Upper lobe of right lung (tissue), 1 donor: ENCODE measurements around the gene WFDC10B. TPM values are rescaled to one million over a fixed set of nuclear protein-coding genes. Genes with fewer than 3 reads are reported as not detected.
"Not testable (repeated sequence)": the region's sequence is repeated elsewhere in the genome, so short reads cannot be mapped to it uniquely, and the experiment has no call there.

Experiments
- ATAC-seq: fragments of 200-7000 bp; cut with Tn5 transposase; one replicate; pipeline ENCODE4 v1.9.1; 2020; ENCODE audit warnings: mild to moderate bottlenecking, moderate library complexity
- DNase-seq: peaks from one replicate; pipeline ENCODE4 v3.0.0-alpha.2; 2020
- H3K27ac ChIP-seq: fragments of 200-600 bp; one replicate; pipeline ENCODE4 v1.8.0; 2022
- H3K27me3 ChIP-seq: fragments of 200-600 bp; one replicate; pipeline ENCODE4 v1.8.0; 2022; ENCODE audit warnings: mild to moderate bottlenecking
- H3K36me3 ChIP-seq: fragments of 200-600 bp; one replicate; pipeline ENCODE4 v1.8.0; 2022
- H3K4me1 ChIP-seq: fragments of 200-600 bp; one replicate; pipeline ENCODE4 v1.8.0; 2022
- H3K4me3 ChIP-seq: fragments of 200-600 bp; one replicate; pipeline ENCODE4 v1.8.0; 2022; ENCODE audit warnings: mild to moderate bottlenecking
- H3K9me3 ChIP-seq: fragments of 200-600 bp; one replicate; pipeline ENCODE4 v1.8.0; 2022
- intact Hi-C: fragments of 100-400 bp; cut with DNase I; formaldehyde crosslinking; loops from one replicate; pipeline ENCODE4 v1.11.0; 2022
- total RNA-seq: library from RNA; stranded (reverse); fragmentation: NEBNext Ultra II Directional; extraction: Animal tissue kit (Norgen Biotek cat#: 25700); gene quantifications from one replicate; pipeline ENCODE4 v1.2.1, GENCODE V29; 2021
- TF ChIP-seq, protein P1 (sequence below): fragments of 200-600 bp; IDR thresholded peaks from one replicate; pipeline ENCODE4 v1.8.0; 2022; ENCODE audit warnings: antibody characterized with exemption
- donor health status: DM: no; HTN: yes; CAD: no; lungs with severe emphysema.

WFDC10B gene
- total RNA-seq, 1 donor from 2014 or later: not detected

DNA sequence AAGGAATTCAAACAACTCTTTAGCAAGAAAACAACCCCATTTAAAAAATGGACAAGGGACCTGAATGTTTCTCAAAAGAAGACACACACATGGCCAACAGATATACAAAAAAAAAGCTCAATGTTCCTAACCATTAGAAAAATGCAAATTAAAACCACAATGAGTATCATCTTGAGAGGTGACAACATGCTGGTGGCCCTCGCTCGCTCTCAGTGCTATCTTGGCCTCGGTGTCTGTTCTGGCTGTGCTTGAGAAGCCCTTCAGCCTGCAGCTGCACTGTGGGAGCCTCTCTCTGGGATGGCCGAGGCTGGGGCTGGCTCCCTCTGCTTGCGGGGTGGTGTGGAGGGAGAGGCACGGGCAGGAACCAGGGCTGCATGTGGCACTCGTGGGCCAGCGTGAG, 30.7 kb upstream of the WFDC10B start:
- Histone ChIP-seq H3K9me3 (no peaks in the 10 kb centered on the region), H3K27me3 (no peaks in the 10 kb centered on the region), H3K27ac (no peak overlapping the region), H3K4me1 (no peaks in the 10 kb centered on the region), H3K4me3 (no peak overlapping the region), H3K36me3 (no peaks in the 10 kb centered on the region)
- ATAC-seq: no peak
- intact Hi-C loops: no loop called here
- TF ChIP-seq, protein P1, sequence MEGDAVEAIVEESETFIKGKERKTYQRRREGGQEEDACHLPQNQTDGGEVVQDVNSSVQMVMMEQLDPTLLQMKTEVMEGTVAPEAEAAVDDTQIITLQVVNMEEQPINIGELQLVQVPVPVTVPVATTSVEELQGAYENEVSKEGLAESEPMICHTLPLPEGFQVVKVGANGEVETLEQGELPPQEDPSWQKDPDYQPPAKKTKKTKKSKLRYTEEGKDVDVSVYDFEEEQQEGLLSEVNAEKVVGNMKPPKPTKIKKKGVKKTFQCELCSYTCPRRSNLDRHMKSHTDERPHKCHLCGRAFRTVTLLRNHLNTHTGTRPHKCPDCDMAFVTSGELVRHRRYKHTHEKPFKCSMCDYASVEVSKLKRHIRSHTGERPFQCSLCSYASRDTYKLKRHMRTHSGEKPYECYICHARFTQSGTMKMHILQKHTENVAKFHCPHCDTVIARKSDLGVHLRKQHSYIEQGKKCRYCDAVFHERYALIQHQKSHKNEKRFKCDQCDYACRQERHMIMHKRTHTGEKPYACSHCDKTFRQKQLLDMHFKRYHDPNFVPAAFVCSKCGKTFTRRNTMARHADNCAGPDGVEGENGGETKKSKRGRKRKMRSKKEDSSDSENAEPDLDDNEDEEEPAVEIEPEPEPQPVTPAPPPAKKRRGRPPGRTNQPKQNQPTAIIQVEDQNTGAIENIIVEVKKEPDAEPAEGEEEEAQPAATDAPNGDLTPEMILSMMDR: no peak
- no peak for DNase-seq

DNA sequence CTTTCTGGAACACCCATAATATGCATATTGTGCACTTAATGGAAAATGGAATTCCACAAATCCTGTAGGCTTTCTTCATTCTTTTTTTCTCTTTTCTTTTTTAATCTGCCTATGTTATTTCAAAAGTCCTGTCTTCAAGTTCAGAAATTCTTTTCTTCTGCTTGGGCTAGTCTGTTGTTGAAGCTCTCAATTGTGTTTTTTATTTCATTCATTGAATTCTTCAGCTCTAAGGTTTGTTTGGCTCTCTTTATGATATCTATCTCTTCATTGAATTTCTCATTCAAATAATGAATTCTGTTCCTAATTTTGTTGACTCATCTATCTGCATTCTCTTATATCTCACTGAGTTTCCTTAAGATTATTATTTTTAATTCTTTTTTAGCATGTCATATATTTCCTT, 27.4 kb upstream of the WFDC10B start:
- no peak for ATAC-seq
- no peaks in the 10 kb centered on the region for H3K27me3 ChIP-seq
- intact Hi-C loops: no loop called here
- no peaks in the 10 kb centered on the region for H3K36me3 ChIP-seq
- no peak overlapping the region for H3K4me3 ChIP-seq
- H3K4me1 ChIP-seq: no peaks in the 10 kb centered on the region
- TF ChIP-seq, protein P1: no peak
- H3K9me3 ChIP-seq: no peaks in the 10 kb centered on the region
- no peak for DNase-seq
- H3K27ac ChIP-seq: no peak overlapping the region

DNA sequence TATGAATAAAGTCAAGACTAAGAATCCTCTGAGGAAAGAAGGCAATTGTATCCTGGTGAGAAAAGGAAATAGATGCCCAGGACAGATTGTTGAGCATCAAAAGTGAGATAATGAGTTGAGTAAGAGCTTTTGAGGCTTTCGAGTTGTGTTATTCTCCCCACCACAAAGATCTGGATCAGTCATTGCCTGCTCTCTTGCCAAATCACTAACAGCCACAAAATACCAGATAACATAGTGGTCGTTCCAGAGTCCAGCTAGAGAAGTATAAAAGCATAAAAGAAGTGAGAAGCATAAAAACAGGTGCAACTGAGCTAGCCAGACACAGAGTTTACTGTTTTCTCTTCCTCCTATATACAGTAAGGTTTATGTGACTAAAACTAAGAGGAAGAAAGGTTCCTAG, 22.2 kb upstream of the WFDC10B start:
- H3K36me3 ChIP-seq: no peaks in the 10 kb centered on the region
- DNase-seq (no peak), ATAC-seq (no peak)
- no peaks in the 10 kb centered on the region for H3K27me3 ChIP-seq
- intact Hi-C loops: no loop called here
- no peak overlapping the region for H3K27ac ChIP-seq
- H3K4me1 ChIP-seq: no peaks in the 10 kb centered on the region
- H3K9me3 ChIP-seq: no peaks in the 10 kb centered on the region
- TF ChIP-seq, protein P1: no peak
- no peak overlapping the region for H3K4me3 ChIP-seq

DNA sequence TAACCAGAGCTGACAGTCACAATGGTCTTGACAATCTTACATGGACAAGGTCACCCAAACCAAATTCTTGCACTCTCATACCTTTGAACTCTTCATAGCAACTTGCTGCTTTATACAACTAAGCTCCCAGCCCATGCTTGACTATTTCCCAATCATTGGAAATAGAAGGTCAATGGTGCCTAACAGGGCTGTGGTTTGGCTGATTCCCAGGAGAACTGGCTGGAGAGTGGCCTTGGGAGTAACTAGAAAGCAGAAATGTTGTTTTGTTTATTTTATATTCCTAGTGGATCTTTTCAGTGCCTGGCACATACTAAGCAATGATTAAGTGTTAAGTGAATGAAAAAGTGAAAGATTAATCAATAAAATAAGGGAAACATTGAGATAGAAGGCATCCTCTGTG, 20.3 kb upstream of the WFDC10B start:
- H3K27me3 ChIP-seq: no peaks in the 10 kb centered on the region
- no peak overlapping the region for H3K27ac ChIP-seq
- TF ChIP-seq, protein P1: no peak
- H3K36me3 ChIP-seq: no peaks in the 10 kb centered on the region
- DNase-seq (no peak), ATAC-seq (peak; percentile 54)
- H3K4me1 ChIP-seq: no peaks in the 10 kb centered on the region
- no peak overlapping the region for H3K4me3 ChIP-seq
- intact Hi-C loops: no loop called here
- no peaks in the 10 kb centered on the region for H3K9me3 ChIP-seq

DNA sequence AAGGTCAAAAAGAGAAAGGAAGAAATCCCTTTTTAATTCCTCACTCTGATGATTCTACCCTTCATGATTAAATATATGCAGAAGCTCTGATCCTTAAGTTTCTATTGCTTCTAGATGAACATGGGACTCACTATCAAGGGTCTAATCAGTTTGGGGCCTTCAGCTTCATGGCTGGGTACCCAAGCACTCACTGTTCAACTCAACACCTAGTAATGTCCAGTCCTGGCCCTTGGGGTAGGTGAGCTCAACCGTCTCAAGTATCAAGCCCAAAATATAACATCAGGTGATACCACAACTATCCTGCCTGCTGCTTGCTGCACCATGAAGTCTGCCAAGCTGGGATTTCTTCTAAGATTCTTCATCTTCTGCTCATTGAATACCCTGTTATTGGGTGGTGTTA, 17.2 kb upstream of the WFDC10B start, which contains the start of gene SPINT4:
Gene SPINT4 (plus strand): TSS at position 301 of the 400 bp plus-strand sequence. CDS start 21 bp downstream, at position 322.
- H3K4me3 ChIP-seq: no peak within 1 kb of the TSS
- intact Hi-C loops: no loop called here
- TF ChIP-seq, protein P1: no peak
- no peak for ATAC-seq
- no peak within 1 kb of the TSS for H3K27ac ChIP-seq
- no peaks in the 10 kb centered on the region for H3K4me1 ChIP-seq
- H3K27me3 ChIP-seq: no peaks in the 10 kb centered on the region
- no peaks in the 10 kb centered on the region for H3K9me3 ChIP-seq
- no peaks in the 10 kb centered on the region for H3K36me3 ChIP-seq
- no peak for DNase-seq

DNA sequence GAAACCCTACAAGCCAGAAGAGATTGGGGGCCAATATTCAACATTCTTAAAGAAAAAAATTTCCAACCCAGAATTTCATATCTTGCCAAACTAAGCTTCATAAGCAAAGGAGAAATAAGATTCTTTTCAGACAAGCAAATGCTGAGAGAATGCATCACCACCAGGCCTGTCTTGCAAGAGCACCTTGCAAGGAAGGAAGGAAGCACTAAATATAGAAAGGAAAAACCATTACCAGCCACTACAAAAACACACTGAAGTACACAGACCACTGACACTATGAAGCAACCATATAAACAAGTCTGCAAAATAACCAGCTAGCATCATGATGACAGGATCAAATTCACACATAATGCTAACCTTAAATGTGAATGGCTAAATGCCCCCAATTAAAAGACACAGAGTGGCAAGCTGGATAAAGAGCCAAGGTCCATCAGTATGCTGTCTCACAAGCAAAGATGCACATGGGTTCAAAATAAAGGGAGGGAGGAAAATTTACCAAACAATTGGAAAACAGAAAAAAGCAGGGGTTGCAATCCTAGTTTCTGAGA, 11.4 kb upstream of the WFDC10B start:
- H3K4me3 ChIP-seq: not testable (repeated sequence)

More for the DNA sequence above, 11.4 kb upstream of the WFDC10B start:
- H3K36me3 ChIP-seq, ATAC-seq, H3K9me3 ChIP-seq, intact Hi-C loops, H3K4me1 ChIP-seq, H3K27ac ChIP-seq, DNase-seq, H3K27me3 ChIP-seq: not testable (repeated sequence)
